HG03066 (cell line): ENCODE data around the gene CBY2.
"Not testable (repeated sequence)": the region's sequence is repeated elsewhere in the genome, so short reads cannot be mapped to it uniquely, and the experiment has no call there.

ENCODE experiments used
- ATAC-seq: cut with Tn5 transposase; IDR thresholded peaks from one replicate; pipeline ENCODE4 v1.9.1; 2021; ENCODE audit warnings: low read depth; ENCODE audit not compliant: unreplicated experiment

The CBY2 gene

GRCh38 chr13:45737571-45738017 lies 35.5 kb downstream of the CBY2 start:
- no peak for ATAC-seq

GRCh38 chr13:45742985-45743384 lies 40.9 kb downstream of the CBY2 start:
- ATAC-seq, result no peak

- ATAC-seq, result no peak
Measured at GRCh38 chr13:45744979-45745378, 42.9 kb downstream of the CBY2 start.

DNA sequence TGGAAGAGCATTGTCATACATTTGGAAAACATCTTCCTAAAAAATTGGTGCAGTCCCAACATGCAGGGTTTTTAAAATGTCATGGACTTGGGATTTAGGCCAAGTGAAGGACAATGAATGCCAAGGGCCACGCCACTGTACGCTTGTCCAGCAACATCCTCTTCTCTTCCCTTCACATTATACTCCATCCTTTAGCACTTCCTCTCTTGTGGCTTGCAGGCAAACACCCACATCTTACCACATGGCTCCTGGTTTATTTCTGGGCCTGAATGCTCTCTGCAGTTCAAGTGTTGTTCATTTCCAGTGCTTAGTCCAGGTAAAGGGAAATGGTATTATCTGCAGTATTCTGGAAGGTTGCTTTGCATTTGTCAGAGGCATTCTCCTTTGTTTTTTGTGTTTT lies 45.0 kb downstream of the CBY2 start:
- no peak for ATAC-seq

- ATAC-seq, result no peak
Measured at GRCh38 chr13:45748941-45749759, 47.0 kb downstream of the CBY2 start.

DNA sequence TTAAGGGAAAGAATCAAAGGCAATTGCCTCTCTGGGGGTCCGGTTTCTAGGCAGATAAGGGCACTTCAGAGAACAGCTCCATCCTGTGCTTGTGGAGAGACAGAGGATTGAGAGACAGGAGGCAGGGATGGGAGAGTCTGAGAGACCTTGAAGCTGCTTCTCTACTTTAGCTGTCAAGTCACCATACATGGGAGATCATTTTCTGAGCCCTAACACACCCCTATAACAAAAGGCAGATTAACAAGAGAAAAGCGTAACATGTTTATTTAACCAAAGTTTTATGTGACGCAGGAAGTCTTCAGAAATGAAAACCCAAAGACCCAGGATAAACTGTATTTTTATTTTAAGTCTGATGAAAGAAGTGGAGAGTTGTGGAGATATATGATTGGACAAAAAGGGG lies 48.4 kb downstream of the CBY2 start:
- no peak for ATAC-seq

DNA sequence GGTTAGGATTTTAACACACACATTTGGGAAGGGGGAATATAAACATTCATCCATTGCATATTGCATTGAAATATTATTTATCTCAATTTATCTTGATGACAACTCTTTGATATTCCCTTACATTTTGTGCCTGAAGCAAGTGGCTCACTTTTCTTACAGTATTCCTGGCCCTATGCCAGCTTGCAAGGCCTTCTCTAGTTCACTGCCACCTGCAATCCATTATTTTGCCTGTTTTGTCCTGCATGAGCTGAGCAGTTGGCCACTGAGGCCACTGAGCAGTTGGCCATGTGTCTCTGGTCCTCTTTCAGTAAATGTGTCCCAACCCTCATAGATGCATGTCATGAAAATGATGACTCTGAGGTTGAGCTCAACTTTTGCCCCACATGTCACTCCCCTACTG lies 49.8 kb downstream of the CBY2 start:
- no peak for ATAC-seq

DNA sequence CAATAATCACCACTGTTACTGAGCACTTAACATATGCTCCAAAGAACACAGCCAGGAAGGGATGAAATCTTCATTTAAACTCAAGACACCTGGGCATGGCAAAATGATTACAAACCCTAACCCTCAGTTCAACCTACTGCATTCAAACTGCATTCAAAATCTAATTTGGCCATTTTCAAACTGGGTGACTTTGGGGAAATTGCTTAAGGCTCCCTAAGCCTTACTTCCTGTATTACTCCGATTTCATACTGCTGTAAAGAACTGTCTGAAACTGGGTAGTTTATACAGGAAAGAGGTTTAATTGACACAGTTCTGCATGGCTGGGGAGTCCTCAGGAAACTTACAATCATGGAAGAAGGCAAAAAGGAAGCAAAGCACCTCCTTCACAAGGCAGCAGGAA lies 50.4 kb downstream of the CBY2 start:
- ATAC-seq, result no peak

DNA sequence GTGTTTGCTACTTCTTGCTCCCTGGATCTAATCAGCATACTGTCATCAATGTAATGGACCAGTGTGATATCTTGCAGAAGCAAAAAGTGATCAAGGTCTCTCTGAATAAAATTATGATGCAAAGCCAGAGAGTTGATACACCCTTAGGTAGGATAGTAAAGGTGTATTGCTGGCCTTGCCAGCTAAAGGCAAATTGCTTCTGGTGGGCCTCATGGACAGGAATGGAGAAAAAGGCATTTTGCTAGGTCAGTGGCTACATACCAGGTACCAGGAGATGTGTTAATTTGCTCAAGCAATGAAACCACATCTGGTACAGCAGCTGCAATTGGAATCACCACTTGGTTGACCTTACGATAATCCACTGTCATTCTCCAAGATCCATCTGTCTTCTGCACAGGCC lies 54.4 kb downstream of the CBY2 start:
- not testable (repeated sequence) for ATAC-seq

DNA sequence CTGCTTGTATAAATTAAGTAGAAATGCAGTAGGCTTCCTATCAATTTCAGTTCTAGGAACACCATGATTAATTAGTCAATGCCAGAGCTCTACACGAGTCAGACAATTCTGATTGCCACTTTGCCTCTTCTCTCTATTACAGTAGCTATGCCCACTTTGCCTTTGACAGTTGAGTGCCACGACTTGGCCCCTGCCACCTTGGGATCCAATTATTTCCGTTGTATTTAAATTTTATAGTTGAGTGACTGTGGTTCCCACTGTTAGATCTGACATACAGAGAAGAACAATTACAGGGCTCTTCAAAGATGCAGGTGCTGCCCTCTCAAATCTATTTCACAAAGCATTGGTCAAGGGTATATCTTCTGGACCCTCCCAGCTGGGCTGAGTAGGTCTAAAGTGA lies 55.5 kb downstream of the CBY2 start:
- not testable (repeated sequence) for ATAC-seq

DNA sequence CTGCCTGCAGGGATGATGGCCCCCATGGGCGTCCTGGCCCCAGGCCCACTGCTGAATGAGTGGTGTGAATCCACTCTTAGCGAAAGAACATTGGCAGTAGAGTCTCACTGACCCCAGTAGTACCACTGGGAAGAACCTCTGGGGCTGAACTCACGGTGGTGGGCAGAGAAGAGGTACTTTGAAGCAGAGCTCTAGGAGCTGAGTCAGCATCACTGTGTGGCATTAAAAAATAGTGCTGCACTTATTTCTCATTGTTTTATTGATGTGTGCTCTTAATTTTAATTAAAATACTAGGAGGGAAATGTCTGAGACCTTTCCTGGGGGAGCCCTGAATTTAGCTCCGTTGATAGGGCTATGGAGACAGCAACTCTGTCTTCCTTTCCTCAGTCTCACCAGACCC lies 61.3 kb downstream of the CBY2 start:
- ATAC-seq, result no peak
